Chondrocyte (in vitro differentiated cells): ENCODE measurements around the gene BLTP3B. TPM values are rescaled to one million over a fixed set of nuclear protein-coding genes. Genes with fewer than 3 reads are reported as not detected.

Source experiments
- DNase-seq: peaks from one replicate; pipeline ENCODE4 v3.0.0; 2021; ENCODE audit warnings: mixed read lengths, low spot score
- H3K27ac Mint-ChIP-seq: one replicate; pipeline ENCODE4 v1.8.0; 2021; ENCODE audit warnings: mild to moderate bottlenecking, moderate library complexity, mixed read lengths; ENCODE audit not compliant: unreplicated experiment
- H3K27me3 Mint-ChIP-seq: 2 replicates; pipeline ENCODE4 v1.8.0; 2021; ENCODE audit warnings: low read depth, mixed read lengths
- H3K36me3 Mint-ChIP-seq: 2 replicates; pipeline ENCODE4 v1.8.0; 2021; ENCODE audit warnings: low read depth, mixed read lengths
- H3K4me1 Mint-ChIP-seq: 2 replicates; pipeline ENCODE4 v1.8.0; 2021; ENCODE audit warnings: low read depth, mild to moderate bottlenecking, mixed read lengths
- H3K4me3 Mint-ChIP-seq: one replicate; pipeline ENCODE4 v1.8.0; 2021; ENCODE audit warnings: mild to moderate bottlenecking, moderate library complexity, mixed read lengths; ENCODE audit not compliant: unreplicated experiment
- H3K9me3 Mint-ChIP-seq: 2 replicates; pipeline ENCODE4 v1.8.0; 2021; ENCODE audit warnings: low read depth, mixed read lengths
- CTCF ChIP-seq: fragments of 200-600 bp; sonication (generic); IDR thresholded peaks from 2 replicates; pipeline ENCODE4 v1.5.0; 2021; ENCODE audit warnings: antibody characterized with exemption, mild to moderate bottlenecking, moderate library complexity
- total RNA-seq: library from RNA; stranded (reverse); gene quantifications from 3 replicates; pipeline ENCODE4 v1.2.1, GENCODE V29; 2021

Gene BLTP3B
- total RNA-seq, 1 donor from 2014 or later = 13.9 TPM

DNA sequence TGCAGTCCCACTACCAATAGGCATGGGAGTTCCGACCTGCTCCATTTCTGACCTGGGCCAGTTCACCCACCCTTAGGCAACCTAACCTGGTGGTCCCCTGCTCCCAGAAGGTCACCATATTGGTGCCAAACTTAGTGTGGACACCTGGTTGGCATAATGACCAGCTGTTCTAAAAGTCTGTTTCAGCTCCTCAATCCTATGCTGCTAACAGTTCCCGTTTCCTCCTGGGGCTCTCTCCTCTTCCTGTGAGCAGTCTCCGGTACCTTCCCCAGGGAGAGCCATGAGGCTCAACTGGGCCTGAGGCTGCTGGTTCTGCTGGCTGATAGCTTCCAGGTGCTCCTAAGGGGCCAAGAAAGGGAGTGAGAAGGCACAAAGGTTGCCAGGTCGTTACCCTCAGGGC lies 15.9 kb upstream of the BLTP3B start:
- H3K4me3 Mint-ChIP-seq = no peak overlapping the region
- TF ChIP-seq CTCF = no peak
- peaks cover 3% of the 10 kb centered on the region for H3K4me1 Mint-ChIP-seq
- H3K27me3 Mint-ChIP-seq = peaks cover 2% of the 10 kb centered on the region
- no peak overlapping the region for H3K27ac Mint-ChIP-seq
- H3K9me3 Mint-ChIP-seq = no peaks in the 10 kb centered on the region
- H3K36me3 Mint-ChIP-seq = no peaks in the 10 kb centered on the region
- no peak for DNase-seq

GRCh38 chr12:100157427-100157821 lies 14.8 kb upstream of the BLTP3B start:
- H3K9me3 Mint-ChIP-seq = no peaks in the 10 kb centered on the region
- TF ChIP-seq CTCF = no peak
- DNase-seq = no peak
- H3K36me3 Mint-ChIP-seq = no peaks in the 10 kb centered on the region
- H3K4me1 Mint-ChIP-seq = no peaks in the 10 kb centered on the region
- no peak overlapping the region for H3K4me3 Mint-ChIP-seq
- H3K27ac Mint-ChIP-seq = no peak overlapping the region
- peaks cover 2% of the 10 kb centered on the region for H3K27me3 Mint-ChIP-seq

- Mint-ChIP-seq H3K9me3 (no peaks in the 10 kb centered on the region), H3K4me3 (no peak overlapping the region), H3K36me3 (no peaks in the 10 kb centered on the region), H3K27ac (no peak overlapping the region), H3K27me3 (peaks cover 2% of the 10 kb centered on the region), H3K4me1 (no peaks in the 10 kb centered on the region)
- DNase-seq = no peak
- TF ChIP-seq CTCF = no peak
Observed at GRCh38 chr12:100156731-100157426, 14.2 kb upstream of the BLTP3B start.

GRCh38 chr12:100154474-100155247 lies 12.0 kb upstream of the BLTP3B start:
- H3K27ac Mint-ChIP-seq = no peak overlapping the region
- peak; percentile 86 for TF ChIP-seq CTCF
- DNase-seq = no peak
- no peaks in the 10 kb centered on the region for H3K4me1 Mint-ChIP-seq
- H3K27me3 Mint-ChIP-seq = peaks cover under 1% of the 10 kb centered on the region
- no peak overlapping the region for H3K4me3 Mint-ChIP-seq
- H3K9me3 Mint-ChIP-seq = no peaks in the 10 kb centered on the region
- no peaks in the 10 kb centered on the region for H3K36me3 Mint-ChIP-seq

GRCh38 chr12:100153131-100153530 lies 10.5 kb upstream of the BLTP3B start:
- H3K27ac Mint-ChIP-seq = no peak overlapping the region
- TF ChIP-seq CTCF = no peak
- no peaks in the 10 kb centered on the region for H3K4me1 Mint-ChIP-seq
- no peaks in the 10 kb centered on the region for H3K9me3 Mint-ChIP-seq
- H3K27me3 Mint-ChIP-seq = no peaks in the 10 kb centered on the region
- DNase-seq = no peak
- H3K36me3 Mint-ChIP-seq = no peaks in the 10 kb centered on the region
- H3K4me3 Mint-ChIP-seq = no peak overlapping the region
